Ascending aorta (tissue), 2 donors: ENCODE data around the gene BACE2. TPM values are rescaled to one million over a fixed set of nuclear protein-coding genes. Genes with fewer than 3 reads are reported as not detected.

Experiments
- DNase-seq, 2 donors: peaks; one replicate each; pipeline ENCODE4 v3.0.0-alpha.2; 2019; ENCODE audit warnings: low spot score in 2 of 2
- H3K27ac ChIP-seq, 2 donors: fragments of 200-600 bp; sonication (generic); one replicate each; pipeline ENCODE4 v1.5.1; 2016 to 2017; ENCODE audit warnings: mild to moderate bottlenecking in 1 of 2
- H3K27me3 ChIP-seq: fragments of 200-600 bp; sonication (generic); one replicate; pipeline ENCODE4 v1.5.1; 2017
- H3K36me3 ChIP-seq, 2 donors: fragments of 200-600 bp; sonication (generic); one replicate each; pipeline ENCODE4 v1.5.1; 2016
- H3K4me1 ChIP-seq, 2 donors: fragments of 200-600 bp; sonication (generic); one replicate each; pipeline ENCODE4 v1.5.1; 2016 to 2017; ENCODE audit warnings: mild to moderate bottlenecking in 1 of 2
- H3K4me3 ChIP-seq, 2 donors: fragments of 200-600 bp; sonication (generic); one replicate each; pipeline ENCODE4 v1.5.1; 2016 to 2017; ENCODE audit warnings: mild to moderate bottlenecking in 1 of 2
- H3K9me3 ChIP-seq, 2 donors: fragments of 200-600 bp; sonication (generic); one replicate each; pipeline ENCODE4 v1.5.1; 2016
- CTCF ChIP-seq, 3 experiments: fragments of 200-600 bp in 2 of 3; fragments of 450-650 bp in 1 of 3; sonication (generic) in 2 of 3; IDR thresholded peaks; one replicate each; pipeline ENCODE4 v1.5.1; 2016 to 2019; ENCODE audit warnings: antibody characterized with exemption in 3 of 3, mild to moderate bottlenecking in 1 of 3, moderate library complexity in 1 of 3
- intact Hi-C: fragments of 100-400 bp; cut with DNase I; formaldehyde crosslinking; loops from one replicate; pipeline ENCODE4 v1.15.1; 2023
- total RNA-seq: library from RNA; depleted of rRNA; stranded (reverse); fragments of >200 nt; gene quantifications from one replicate; pipeline ENCODE4 v1.1.0, GENCODE V29; 2016

BACE2 gene
- total RNA-seq, 1 donor from 2014 or later = 151 TPM

- intact Hi-C loops = no loop called here
- no peak for TF ChIP-seq CTCF (IDR thresholded peaks at IDR 0.05)
Measured at GRCh38 chr21:41128981-41129380, 39.0 kb upstream of the BACE2 start.

GRCh38 chr21:41130883-41131282 lies 37.1 kb upstream of the BACE2 start:
- intact Hi-C loops = no loop called here
- Histone ChIP-seq H3K27me3 (no peaks in the 10 kb centered on the region), H3K27ac (no peak overlapping the region), H3K9me3 (no peaks in the 10 kb centered on the region), H3K4me1 (no peaks in the 10 kb centered on the region), H3K4me3 (no peak overlapping the region), H3K36me3 (no peaks in the 10 kb centered on the region)
- no peak for TF ChIP-seq CTCF (IDR thresholded peaks at IDR 0.05)
- DNase-seq = no peak

More at GRCh38 chr21:41128981-41129380, 39.0 kb upstream of the BACE2 start:
- Histone ChIP-seq H3K27me3 (no peaks in the 10 kb centered on the region), H3K4me3 (no peak overlapping the region), H3K27ac (no peak overlapping the region), H3K4me1 (peaks cover 0 to 8% of the 10 kb centered on the region in 2 donors), H3K36me3 (no peaks in the 10 kb centered on the region), H3K9me3 (no peaks in the 10 kb centered on the region)
- DNase-seq = no peak

GRCh38 chr21:41133874-41134522 lies 34.0 kb upstream of the BACE2 start:
- no peak for DNase-seq
- Histone ChIP-seq H3K9me3 (no peaks in the 10 kb centered on the region), H3K27ac (no peak overlapping the region), H3K27me3 (no peaks in the 10 kb centered on the region), H3K4me3 (no peak overlapping the region), H3K36me3 (no peaks in the 10 kb centered on the region), H3K4me1 (no peaks in the 10 kb centered on the region)
- intact Hi-C loops = loop anchor here (1.0 kb wide), 1 partner anchor 13 kb away; no protein-coding TSS in a partner anchor
- peak in 2 of 3 experiments; percentile 27 to 40 for TF ChIP-seq CTCF (IDR thresholded peaks at IDR 0.05)

- no peak overlapping the region for H3K27ac ChIP-seq
- no peaks in the 10 kb centered on the region for H3K36me3 ChIP-seq
- DNase-seq = no peak
Measured at GRCh38 chr21:41135746-41136145, 32.2 kb upstream of the BACE2 start.

GRCh38 chr21:41136286-41136685 lies 31.7 kb upstream of the BACE2 start:
- no peak for TF ChIP-seq CTCF (IDR thresholded peaks at IDR 0.05)
- intact Hi-C loops = no loop called here
- no peaks in the 10 kb centered on the region for H3K9me3 ChIP-seq
- H3K36me3 ChIP-seq = no peaks in the 10 kb centered on the region
- no peaks in the 10 kb centered on the region for H3K27me3 ChIP-seq
- no peak overlapping the region for H3K4me3 ChIP-seq
- DNase-seq = no peak
- H3K27ac ChIP-seq = no peak overlapping the region
- H3K4me1 ChIP-seq = peaks cover 0 to 4% of the 10 kb centered on the region in 2 donors

More at GRCh38 chr21:41135746-41136145, 32.2 kb upstream of the BACE2 start:
- TF ChIP-seq CTCF (IDR thresholded peaks at IDR 0.05) = no peak
- Histone ChIP-seq H3K4me3 (no peak overlapping the region), H3K27me3 (no peaks in the 10 kb centered on the region), H3K9me3 (no peaks in the 10 kb centered on the region), H3K4me1 (no peaks in the 10 kb centered on the region)
- intact Hi-C loops = no loop called here
